Liver (tissue), 3 donors: ENCODE measurements around the gene S100A13.

Experiments used
- FOXA1 ChIP-seq: IDR thresholded peaks from 2 replicates; pipeline ENCODE4 v1.6.1; 2016; ENCODE audit warnings: antibody characterized with exemption
- NR2F2 ChIP-seq: IDR thresholded peaks from 2 replicates; pipeline ENCODE4 v1.6.1; 2016; ENCODE audit warnings: antibody characterized with exemption
- RAD21 ChIP-seq, 2 donors: IDR thresholded peaks; 2 replicates each; pipeline ENCODE4 v1.6.1; 2016; ENCODE audit warnings: antibody characterized with exemption in 2 of 2, mild to moderate bottlenecking in 2 of 2
- SP1 ChIP-seq: IDR thresholded peaks from 2 replicates; pipeline ENCODE4 v1.6.1; 2018; ENCODE audit warnings: antibody characterized with exemption, mild to moderate bottlenecking
- TAF1 ChIP-seq: conservative IDR thresholded peaks from 2 replicates; pipeline ENCODE4 v1.6.1; 2016; ENCODE audit warnings: antibody characterized with exemption, mild to moderate bottlenecking
- YY1 ChIP-seq: IDR thresholded peaks from 2 replicates; pipeline ENCODE4 v1.6.1; 2016; ENCODE audit warnings: antibody characterized with exemption, mild to moderate bottlenecking
- TF ChIP-seq, protein P1 (sequence below): fragments of 150-350 bp; IDR thresholded peaks from 2 replicates; pipeline ENCODE4 v1.5.1; 2017; ENCODE audit warnings: improper control_type of control experiment, low read depth, low read length; ENCODE audit not compliant: missing input control
- TF ChIP-seq, protein P2 (sequence below): IDR thresholded peaks from 2 replicates; pipeline ENCODE4 v1.6.1; 2016; ENCODE audit warnings: antibody characterized with exemption
- TF ChIP-seq, protein P3 (sequence below): IDR thresholded peaks from 2 replicates; pipeline ENCODE4 v1.6.1; 2016; ENCODE audit warnings: antibody characterized with exemption
- TF ChIP-seq, protein P4 (sequence below): IDR thresholded peaks from 2 replicates; pipeline ENCODE4 v1.6.1; 2016; ENCODE audit warnings: antibody characterized with exemption
- TF ChIP-seq, protein P5 (sequence below): IDR thresholded peaks from 2 replicates; pipeline ENCODE4 v1.6.1; 2016; ENCODE audit warnings: antibody characterized with exemption, mild to moderate bottlenecking
- donor health status: healthy.
- donor health status: healthy.

DNA sequence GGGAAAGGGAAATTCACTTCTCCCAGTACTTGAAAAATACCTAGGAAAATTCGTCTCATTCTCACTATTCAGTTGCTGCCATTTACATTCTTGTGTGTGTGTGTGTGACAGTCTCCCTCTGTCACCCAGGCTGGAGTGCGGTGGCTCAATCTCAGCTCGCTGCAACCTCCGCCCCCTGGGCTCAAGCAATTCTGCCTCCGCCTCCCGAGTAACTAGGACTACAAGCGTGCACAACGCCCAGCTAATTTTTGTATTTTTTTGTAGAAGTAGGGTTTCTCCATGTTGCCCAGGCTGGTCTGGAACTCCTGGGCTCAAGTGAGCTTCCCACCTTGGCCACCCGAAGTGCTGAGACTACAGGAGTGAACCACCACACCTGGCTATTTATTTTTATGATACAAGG is 32.4 kb upstream of the S100A13 start:
- TF ChIP-seq, protein P1, sequence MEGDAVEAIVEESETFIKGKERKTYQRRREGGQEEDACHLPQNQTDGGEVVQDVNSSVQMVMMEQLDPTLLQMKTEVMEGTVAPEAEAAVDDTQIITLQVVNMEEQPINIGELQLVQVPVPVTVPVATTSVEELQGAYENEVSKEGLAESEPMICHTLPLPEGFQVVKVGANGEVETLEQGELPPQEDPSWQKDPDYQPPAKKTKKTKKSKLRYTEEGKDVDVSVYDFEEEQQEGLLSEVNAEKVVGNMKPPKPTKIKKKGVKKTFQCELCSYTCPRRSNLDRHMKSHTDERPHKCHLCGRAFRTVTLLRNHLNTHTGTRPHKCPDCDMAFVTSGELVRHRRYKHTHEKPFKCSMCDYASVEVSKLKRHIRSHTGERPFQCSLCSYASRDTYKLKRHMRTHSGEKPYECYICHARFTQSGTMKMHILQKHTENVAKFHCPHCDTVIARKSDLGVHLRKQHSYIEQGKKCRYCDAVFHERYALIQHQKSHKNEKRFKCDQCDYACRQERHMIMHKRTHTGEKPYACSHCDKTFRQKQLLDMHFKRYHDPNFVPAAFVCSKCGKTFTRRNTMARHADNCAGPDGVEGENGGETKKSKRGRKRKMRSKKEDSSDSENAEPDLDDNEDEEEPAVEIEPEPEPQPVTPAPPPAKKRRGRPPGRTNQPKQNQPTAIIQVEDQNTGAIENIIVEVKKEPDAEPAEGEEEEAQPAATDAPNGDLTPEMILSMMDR = no peak
- no peak for TF ChIP-seq YY1
- TF ChIP-seq, protein P2, sequence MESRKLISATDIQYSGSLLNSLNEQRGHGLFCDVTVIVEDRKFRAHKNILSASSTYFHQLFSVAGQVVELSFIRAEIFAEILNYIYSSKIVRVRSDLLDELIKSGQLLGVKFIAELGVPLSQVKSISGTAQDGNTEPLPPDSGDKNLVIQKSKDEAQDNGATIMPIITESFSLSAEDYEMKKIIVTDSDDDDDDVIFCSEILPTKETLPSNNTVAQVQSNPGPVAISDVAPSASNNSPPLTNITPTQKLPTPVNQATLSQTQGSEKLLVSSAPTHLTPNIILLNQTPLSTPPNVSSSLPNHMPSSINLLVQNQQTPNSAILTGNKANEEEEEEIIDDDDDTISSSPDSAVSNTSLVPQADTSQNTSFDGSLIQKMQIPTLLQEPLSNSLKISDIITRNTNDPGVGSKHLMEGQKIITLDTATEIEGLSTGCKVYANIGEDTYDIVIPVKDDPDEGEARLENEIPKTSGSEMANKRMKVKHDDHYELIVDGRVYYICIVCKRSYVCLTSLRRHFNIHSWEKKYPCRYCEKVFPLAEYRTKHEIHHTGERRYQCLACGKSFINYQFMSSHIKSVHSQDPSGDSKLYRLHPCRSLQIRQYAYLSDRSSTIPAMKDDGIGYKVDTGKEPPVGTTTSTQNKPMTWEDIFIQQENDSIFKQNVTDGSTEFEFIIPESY = no peak
- no peak for TF ChIP-seq RAD21 (IDR thresholded peaks at IDR 0.05)
- TF ChIP-seq, protein P3, sequence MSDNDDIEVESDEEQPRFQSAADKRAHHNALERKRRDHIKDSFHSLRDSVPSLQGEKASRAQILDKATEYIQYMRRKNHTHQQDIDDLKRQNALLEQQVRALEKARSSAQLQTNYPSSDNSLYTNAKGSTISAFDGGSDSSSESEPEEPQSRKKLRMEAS = no peak
- TF ChIP-seq, protein P4, sequence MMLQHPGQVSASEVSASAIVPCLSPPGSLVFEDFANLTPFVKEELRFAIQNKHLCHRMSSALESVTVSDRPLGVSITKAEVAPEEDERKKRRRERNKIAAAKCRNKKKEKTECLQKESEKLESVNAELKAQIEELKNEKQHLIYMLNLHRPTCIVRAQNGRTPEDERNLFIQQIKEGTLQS = no peak
- TF ChIP-seq FOXA1 = no peak
- TF ChIP-seq, protein P5, sequence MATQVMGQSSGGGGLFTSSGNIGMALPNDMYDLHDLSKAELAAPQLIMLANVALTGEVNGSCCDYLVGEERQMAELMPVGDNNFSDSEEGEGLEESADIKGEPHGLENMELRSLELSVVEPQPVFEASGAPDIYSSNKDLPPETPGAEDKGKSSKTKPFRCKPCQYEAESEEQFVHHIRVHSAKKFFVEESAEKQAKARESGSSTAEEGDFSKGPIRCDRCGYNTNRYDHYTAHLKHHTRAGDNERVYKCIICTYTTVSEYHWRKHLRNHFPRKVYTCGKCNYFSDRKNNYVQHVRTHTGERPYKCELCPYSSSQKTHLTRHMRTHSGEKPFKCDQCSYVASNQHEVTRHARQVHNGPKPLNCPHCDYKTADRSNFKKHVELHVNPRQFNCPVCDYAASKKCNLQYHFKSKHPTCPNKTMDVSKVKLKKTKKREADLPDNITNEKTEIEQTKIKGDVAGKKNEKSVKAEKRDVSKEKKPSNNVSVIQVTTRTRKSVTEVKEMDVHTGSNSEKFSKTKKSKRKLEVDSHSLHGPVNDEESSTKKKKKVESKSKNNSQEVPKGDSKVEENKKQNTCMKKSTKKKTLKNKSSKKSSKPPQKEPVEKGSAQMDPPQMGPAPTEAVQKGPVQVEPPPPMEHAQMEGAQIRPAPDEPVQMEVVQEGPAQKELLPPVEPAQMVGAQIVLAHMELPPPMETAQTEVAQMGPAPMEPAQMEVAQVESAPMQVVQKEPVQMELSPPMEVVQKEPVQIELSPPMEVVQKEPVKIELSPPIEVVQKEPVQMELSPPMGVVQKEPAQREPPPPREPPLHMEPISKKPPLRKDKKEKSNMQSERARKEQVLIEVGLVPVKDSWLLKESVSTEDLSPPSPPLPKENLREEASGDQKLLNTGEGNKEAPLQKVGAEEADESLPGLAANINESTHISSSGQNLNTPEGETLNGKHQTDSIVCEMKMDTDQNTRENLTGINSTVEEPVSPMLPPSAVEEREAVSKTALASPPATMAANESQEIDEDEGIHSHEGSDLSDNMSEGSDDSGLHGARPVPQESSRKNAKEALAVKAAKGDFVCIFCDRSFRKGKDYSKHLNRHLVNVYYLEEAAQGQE = no peak
- TF ChIP-seq SP1 = no peak
- no peak for TF ChIP-seq NR2F2
- TF ChIP-seq TAF1 = no peak
